Activated effector memory CD4-positive, alpha-beta T cell treated with Interleukin-2 at 50 U/mL for 16 hours (primary cell): Measurements from ENCODE around the gene SPATC1L.

ENCODE experiments used
- DNase-seq: peaks from one replicate; pipeline ENCODE4 v3.0.0-alpha.2; 2020

SPATC1L gene

GRCh38 chr21:46160907-46161632 is 23.2 kb downstream of the SPATC1L start:
- no peak for DNase-seq

- DNase-seq, result no peak
These were observed 23.7 kb downstream of the SPATC1L start for GRCh38 chr21:46160657-46160906.

- no peak for DNase-seq
These were observed 24.2 kb downstream of the SPATC1L start for GRCh38 chr21:46159841-46160656.

GRCh38 chr21:46159390-46159789 is 24.9 kb downstream of the SPATC1L start:
- DNase-seq, result no peak

GRCh38 chr21:46158666-46159300 is 25.5 kb downstream of the SPATC1L start:
- no peak for DNase-seq

- DNase-seq, result no peak
These were observed 26.2 kb downstream of the SPATC1L start for GRCh38 chr21:46157987-46158451.

GRCh38 chr21:46157396-46157986 is 26.8 kb downstream of the SPATC1L start:
- no peak for DNase-seq

GRCh38 chr21:46156678-46157077 is 27.6 kb downstream of the SPATC1L start:
- no peak for DNase-seq

- no peak for DNase-seq
These were observed 27.9 kb downstream of the SPATC1L start for GRCh38 chr21:46156378-46156645.

- no peak for DNase-seq
These were observed 28.5 kb downstream of the SPATC1L start, which contains the start of gene FTCD for GRCh38 chr21:46155514-46156377. TSS of gene FTCD (minus strand) at chr21:46155579. CDS start at chr21:46155523, 56 bp downstream.

- DNase-seq, result no peak
These were observed 29.2 kb downstream of the SPATC1L start for GRCh38 chr21:46154955-46155513.

- DNase-seq, result no peak
These were observed 29.9 kb downstream of the SPATC1L start for GRCh38 chr21:46154155-46154954.

GRCh38 chr21:46153247-46154154 is 30.8 kb downstream of the SPATC1L start:
- DNase-seq, result peak; percentile 9

GRCh38 chr21:46152927-46153246 is 31.4 kb downstream of the SPATC1L start:
- DNase-seq, result no peak

- DNase-seq, result no peak
These were observed 32.0 kb downstream of the SPATC1L start for GRCh38 chr21:46151989-46152926.

GRCh38 chr21:46151261-46151988 is 32.8 kb downstream of the SPATC1L start:
- DNase-seq, result no peak

- no peak for DNase-seq
These were observed 33.7 kb downstream of the SPATC1L start for GRCh38 chr21:46150491-46151121.

- DNase-seq, result no peak
These were observed 34.2 kb downstream of the SPATC1L start for GRCh38 chr21:46150073-46150472.
